Esophagus muscularis mucosa (tissue), 4 donors: ENCODE results near the gene TESK2. TPM values are rescaled to one million over a fixed set of nuclear protein-coding genes. Genes with fewer than 3 reads are reported as not detected.
A peak's percentile ranks its signal among the peaks of the same experiment; 100 is the strongest.
"Not testable (repeated sequence)": the region's sequence is repeated elsewhere in the genome, so short reads cannot be mapped to it uniquely, and the experiment has no call there.

Experiments
- DNase-seq: peaks from one replicate; pipeline ENCODE4 v3.0.0-alpha.2; 2017; ENCODE audit errors: extremely low spot score
- H3K27ac ChIP-seq, 4 donors: fragments of 200-600 bp; sonication (generic); replicated peaks in 1 of 4; 1 replicate in 3 of 4; 2 replicates in 1 of 4; pipeline ENCODE4 v1.5.1; 2016 to 2019; ENCODE audit warnings: mild to moderate bottlenecking in 1 of 4
- H3K27me3 ChIP-seq, 4 donors: fragments of 200-600 bp; sonication (generic); one replicate each; pipeline versions ENCODE4 v1.5.1 to v1.6.0; 2016 to 2019
- H3K36me3 ChIP-seq, 4 donors: fragments of 200-600 bp; sonication (generic); one replicate each; pipeline ENCODE4 v1.5.1; 2016 to 2019
- H3K4me1 ChIP-seq, 4 donors: fragments of 200-600 bp; sonication (generic); one replicate each; pipeline ENCODE4 v1.5.1; 2016 to 2019
- H3K4me3 ChIP-seq, 4 donors: fragments of 200-600 bp; sonication (generic); 1 replicate in 2 of 4; 2 replicates in 2 of 4; pipeline ENCODE4 v1.5.1; 2016 to 2019; ENCODE audit warnings: mild to moderate bottlenecking in 4 of 4, moderate library complexity in 1 of 4
- H3K9me3 ChIP-seq, 4 donors: fragments of 200-600 bp; sonication (generic); 1 replicate in 3 of 4; 2 replicates in 1 of 4; pipeline ENCODE4 v1.5.1; 2016 to 2019
- EP300 ChIP-seq: sonication (generic); formaldehyde crosslinking; IDR thresholded peaks from one replicate; pipeline ENCODE4 v1.6.1; 2017; ENCODE audit warnings: antibody characterized with exemption
- POLR2A ChIP-seq: fragments of 450-650 bp; IDR thresholded peaks from one replicate; pipeline ENCODE4 v1.6.1; 2017; ENCODE audit warnings: antibody characterized with exemption, moderate library complexity, mild to moderate bottlenecking, low read depth
- POLR2AphosphoS5 ChIP-seq, 2 donors: sonication (generic); formaldehyde crosslinking; IDR thresholded peaks; one replicate each; pipeline ENCODE4 v1.6.1; 2017; ENCODE audit warnings: antibody characterized with exemption in 2 of 2
- WGBS: methylation state at CpG from one replicate; pipeline ENCODE4 v1.1.5; 2018; 5-methylcytosine and 5-hydroxymethylcytosine counted together
- intact Hi-C: fragments of 100-400 bp; cut with DNase I; formaldehyde crosslinking; loops from one replicate; pipeline ENCODE4 v1.15.1; 2023
- total RNA-seq, 4 donors: library from RNA; depleted of rRNA; stranded (reverse); fragments of >200 nt; gene quantifications; one replicate each; pipeline versions ENCODE4 v1.1.0 to v1.2.1, GENCODE V29; 2016
- TF ChIP-seq, protein P1 (sequence below), 3 experiments: fragments of 200-600 bp in 2 of 3; fragments of 450-650 bp in 1 of 3; sonication (generic) in 2 of 3; IDR thresholded peaks; one replicate each; pipeline ENCODE4 v1.5.1; 2017 to 2019; ENCODE audit warnings: antibody characterized with exemption in 3 of 3, mild to moderate bottlenecking in 2 of 3, moderate library complexity in 1 of 3

TESK2 gene
- total RNA-seq, 4 donors from 2014 or later, result 3.3 to 6.5 (median 4.8) TPM

DNA sequence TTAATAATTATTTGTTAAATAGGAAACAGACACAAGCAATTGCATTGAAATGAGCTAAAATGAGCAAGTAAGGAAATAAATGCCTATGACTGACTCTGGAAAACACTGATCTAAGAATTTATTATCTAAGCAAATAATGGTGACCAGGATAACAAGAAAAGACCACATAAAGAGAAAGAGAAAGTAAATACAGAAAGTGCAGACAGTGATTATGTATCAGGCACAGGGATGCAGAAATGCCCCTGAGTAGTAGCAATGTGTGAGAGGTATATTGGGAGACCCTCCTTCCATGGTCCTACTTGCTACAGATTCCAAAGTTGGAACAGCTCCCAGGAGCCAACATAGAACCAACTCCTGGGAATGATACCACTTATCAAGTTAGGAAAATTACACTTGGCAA is 117.4 kb downstream of the TESK2 start:
- Histone ChIP-seq H3K4me3 (no peak overlapping the region), H3K9me3 (no peaks in the 10 kb centered on the region), H3K27ac (no peak overlapping the region), H3K36me3 (no peaks in the 10 kb centered on the region), H3K27me3 (no peaks in the 10 kb centered on the region), H3K4me1 (peaks cover 0 to 29% (median 16%) of the 10 kb centered on the region in 4 donors)
- TF ChIP-seq POLR2A, result no peak
- TF ChIP-seq, protein P1, sequence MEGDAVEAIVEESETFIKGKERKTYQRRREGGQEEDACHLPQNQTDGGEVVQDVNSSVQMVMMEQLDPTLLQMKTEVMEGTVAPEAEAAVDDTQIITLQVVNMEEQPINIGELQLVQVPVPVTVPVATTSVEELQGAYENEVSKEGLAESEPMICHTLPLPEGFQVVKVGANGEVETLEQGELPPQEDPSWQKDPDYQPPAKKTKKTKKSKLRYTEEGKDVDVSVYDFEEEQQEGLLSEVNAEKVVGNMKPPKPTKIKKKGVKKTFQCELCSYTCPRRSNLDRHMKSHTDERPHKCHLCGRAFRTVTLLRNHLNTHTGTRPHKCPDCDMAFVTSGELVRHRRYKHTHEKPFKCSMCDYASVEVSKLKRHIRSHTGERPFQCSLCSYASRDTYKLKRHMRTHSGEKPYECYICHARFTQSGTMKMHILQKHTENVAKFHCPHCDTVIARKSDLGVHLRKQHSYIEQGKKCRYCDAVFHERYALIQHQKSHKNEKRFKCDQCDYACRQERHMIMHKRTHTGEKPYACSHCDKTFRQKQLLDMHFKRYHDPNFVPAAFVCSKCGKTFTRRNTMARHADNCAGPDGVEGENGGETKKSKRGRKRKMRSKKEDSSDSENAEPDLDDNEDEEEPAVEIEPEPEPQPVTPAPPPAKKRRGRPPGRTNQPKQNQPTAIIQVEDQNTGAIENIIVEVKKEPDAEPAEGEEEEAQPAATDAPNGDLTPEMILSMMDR (IDR thresholded peaks at IDR 0.05), result no peak
- no peak for TF ChIP-seq POLR2AphosphoS5 (IDR thresholded peaks at IDR 0.05)
- no peak for TF ChIP-seq EP300
- no peak for DNase-seq
- intact Hi-C loops, result no loop called here

DNA sequence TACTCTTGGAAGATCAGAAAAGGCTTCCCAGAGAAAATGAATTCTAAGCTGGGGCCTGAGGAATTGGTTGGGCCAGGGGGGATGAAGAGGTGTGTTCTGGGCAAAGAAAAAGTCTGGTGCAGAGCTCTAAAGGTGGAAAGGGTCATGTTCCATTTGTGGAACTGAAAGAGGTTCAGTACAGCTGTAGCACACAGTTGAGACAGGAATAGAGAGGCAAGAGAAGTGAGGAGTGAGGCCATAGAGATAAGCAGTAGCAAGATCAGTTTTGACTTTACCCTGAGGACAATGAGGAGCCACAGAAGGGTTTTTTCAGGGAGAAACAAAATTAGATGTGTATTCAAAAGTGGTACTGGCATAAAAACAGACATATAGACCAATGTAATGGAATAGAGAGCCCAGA is 120.4 kb downstream of the TESK2 start:
- no peaks in the 10 kb centered on the region for H3K27me3 ChIP-seq
- H3K27ac ChIP-seq, result no peak overlapping the region
- no peak for DNase-seq
- TF ChIP-seq EP300 (no peak), POLR2AphosphoS5 (IDR thresholded peaks at IDR 0.05) (no peak), POLR2A (no peak)
- TF ChIP-seq, protein P1 (IDR thresholded peaks at IDR 0.05), result no peak
- intact Hi-C loops, result no loop called here
- no peaks in the 10 kb centered on the region for H3K36me3 ChIP-seq
- peaks cover 0 to 17% (median 7%) of the 10 kb centered on the region in 4 donors for H3K4me1 ChIP-seq
- H3K4me3 ChIP-seq, result no peak overlapping the region
- no peaks in the 10 kb centered on the region for H3K9me3 ChIP-seq

DNA sequence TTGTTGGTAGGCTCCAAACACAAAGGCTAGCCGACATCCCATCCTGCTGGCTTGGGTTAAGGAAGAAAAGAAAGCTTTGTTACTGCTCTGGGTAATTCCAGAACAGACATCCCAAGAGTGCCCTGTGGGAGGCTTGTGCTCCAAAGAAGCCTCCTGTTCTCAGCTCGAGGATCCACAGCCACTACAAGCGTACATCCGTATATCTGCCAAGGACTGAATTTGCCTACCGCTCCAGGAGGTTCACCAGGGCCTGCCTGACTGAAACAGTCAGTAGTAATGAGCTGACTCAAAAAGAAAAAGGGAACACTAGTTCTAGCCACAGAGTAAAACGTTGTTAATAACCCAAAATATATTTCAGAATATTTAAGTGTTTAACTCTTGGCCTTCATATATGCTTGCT is 125.9 kb downstream of the TESK2 start:
- H3K9me3 ChIP-seq, result no peaks in the 10 kb centered on the region
- H3K27ac ChIP-seq, result no peak overlapping the region
- peaks cover 11 to 18% (median 15%) of the 10 kb centered on the region in 4 donors for H3K4me1 ChIP-seq
- no peaks in the 10 kb centered on the region for H3K36me3 ChIP-seq
- TF ChIP-seq POLR2AphosphoS5 (IDR thresholded peaks at IDR 0.05) (no peak), POLR2A (no peak), EP300 (no peak)
- TF ChIP-seq, protein P1 (IDR thresholded peaks at IDR 0.05), result no peak
- intact Hi-C loops, result no loop called here
- 87% methylated on average over 6 of the region's 6 CpGs for WGBS
- DNase-seq, result no peak
- H3K27me3 ChIP-seq, result no peaks in the 10 kb centered on the region
- no peak overlapping the region for H3K4me3 ChIP-seq

DNA sequence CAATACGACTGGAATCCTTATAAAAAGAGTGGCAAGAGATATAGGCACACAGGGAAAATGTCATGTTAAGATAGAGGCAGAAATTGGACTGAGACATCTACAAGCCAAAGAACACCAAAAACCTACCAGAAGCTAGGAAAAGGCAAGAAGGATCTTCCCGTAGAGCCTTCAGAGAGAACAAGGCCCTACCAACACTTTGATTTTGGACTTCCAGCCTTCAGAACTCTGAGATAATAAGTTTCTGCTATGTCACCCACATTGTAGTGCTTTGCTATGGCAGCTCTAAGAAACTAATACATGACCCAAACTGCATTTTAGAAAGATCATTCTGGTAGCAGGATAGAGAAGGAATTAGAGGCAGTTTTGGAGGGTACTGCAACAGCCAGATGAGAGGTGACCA is 126.7 kb downstream of the TESK2 start:
- Histone ChIP-seq H3K27me3 (no peaks in the 10 kb centered on the region), H3K4me1 (peaks cover 12 to 26% (median 22%) of the 10 kb centered on the region in 4 donors), H3K9me3 (no peaks in the 10 kb centered on the region), H3K36me3 (no peaks in the 10 kb centered on the region), H3K27ac (no peak overlapping the region), H3K4me3 (no peak overlapping the region)
- intact Hi-C loops, result no loop called here
- TF ChIP-seq POLR2AphosphoS5 (IDR thresholded peaks at IDR 0.05) (no peak), EP300 (no peak), POLR2A (no peak)
- TF ChIP-seq, protein P1 (IDR thresholded peaks at IDR 0.05), result no peak
- no peak for DNase-seq
- 94% methylated on average over 2 of the region's 2 CpGs for WGBS

DNA sequence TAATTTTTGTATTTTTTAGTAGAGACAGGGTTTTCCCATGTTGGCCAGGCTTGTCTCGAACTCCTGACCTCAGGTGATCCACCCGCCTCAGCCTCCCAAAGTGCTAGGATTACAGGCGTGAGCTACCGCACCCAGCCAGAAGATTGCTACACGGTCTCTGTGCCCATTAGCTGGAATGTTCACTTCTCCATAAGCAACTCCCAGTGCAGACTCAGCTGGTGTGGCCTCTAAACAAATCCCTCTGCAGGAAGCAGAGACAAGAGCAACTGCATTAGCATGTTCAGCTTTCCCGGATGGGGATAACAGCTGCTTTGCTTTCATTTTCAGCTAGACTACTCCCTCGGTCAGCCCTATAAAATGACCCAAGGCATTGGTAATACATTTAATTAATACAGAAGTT is 130.0 kb downstream of the TESK2 start:
- Histone ChIP-seq H3K27ac (peak overlapping the region; percentile 58 to 74 (median 70)), H3K4me1 (peaks cover 12 to 26% (median 22%) of the 10 kb centered on the region in 4 donors), H3K4me3 (peak overlapping the region; percentile 6 to 38 (median 20))
- not testable (repeated sequence) for DNase-seq, H3K27me3 ChIP-seq, H3K36me3 ChIP-seq, H3K9me3 ChIP-seq
- intact Hi-C loops, result loop anchor here (2.0 kb wide), 1 partner anchor 132 kb away; no protein-coding TSS in a partner anchor
- peak; percentile 41 to 58 for TF ChIP-seq POLR2AphosphoS5 (IDR thresholded peaks at IDR 0.05)
- TF ChIP-seq, protein P1 (IDR thresholded peaks at IDR 0.05), result peak in 1 of 3 experiments; percentile 21
- 27% methylated on average over 5 of the region's 7 CpGs for WGBS
